GM19025 (cell line): ENCODE measurements around the gene CREG1.
"Not testable (repeated sequence)": the region's sequence is repeated elsewhere in the genome, so short reads cannot be mapped to it uniquely, and the experiment has no call there.

Experiments
- ATAC-seq: cut with Tn5 transposase; IDR thresholded peaks from one replicate; pipeline ENCODE4 v1.9.1; 2021; ENCODE audit warnings: mild to moderate bottlenecking, low read depth, moderate library complexity; ENCODE audit not compliant: unreplicated experiment

The CREG1 gene

DNA sequence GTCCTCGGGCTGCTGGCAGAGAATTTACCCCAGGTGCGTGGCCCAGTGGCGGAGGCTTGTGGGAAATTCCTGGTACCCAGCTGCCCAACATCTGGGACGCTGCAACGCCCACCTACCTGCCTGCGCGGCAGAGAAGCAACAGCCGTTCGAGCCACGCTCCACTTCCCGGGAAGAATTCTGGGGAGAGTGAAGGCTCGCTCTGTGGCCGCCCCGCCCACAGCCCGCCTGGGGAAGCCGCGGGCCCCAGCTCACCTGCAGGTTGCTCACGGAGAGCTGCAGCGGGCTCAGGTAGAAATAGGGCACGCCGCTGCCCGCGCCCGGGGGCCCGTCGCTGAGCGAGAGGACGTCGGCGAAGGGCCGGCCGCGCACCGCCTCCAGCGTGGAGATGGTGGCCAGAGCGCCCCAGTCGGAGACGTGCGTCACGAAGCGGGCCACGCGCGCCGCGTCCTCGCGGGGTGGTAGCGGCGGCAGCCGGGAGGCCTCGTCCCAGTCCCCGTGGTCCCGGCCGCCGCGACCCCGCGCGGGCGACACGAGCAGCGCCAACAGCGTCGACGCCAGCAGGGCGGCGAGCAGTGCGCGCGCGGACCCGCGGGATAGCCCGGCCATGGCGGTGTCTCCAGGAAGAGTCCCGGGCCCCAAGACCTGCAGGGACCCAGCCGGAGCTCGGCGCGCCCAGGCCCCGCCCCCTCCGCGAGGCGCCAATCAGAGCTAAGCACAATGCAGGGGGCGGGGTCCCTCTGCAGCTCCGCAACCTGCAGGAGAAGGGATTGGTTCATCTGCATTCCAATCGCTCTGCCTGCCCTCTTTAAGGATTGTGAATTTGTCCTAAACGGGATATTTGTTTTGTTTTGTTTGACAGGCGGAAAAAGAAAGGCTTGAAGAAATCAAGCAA lies at the start of gene CREG1:
Gene CREG1, minus strand, starts transcription at position 627 of the 892 bp plus-strand sequence.
- ATAC-seq: peak; percentile 99

DNA sequence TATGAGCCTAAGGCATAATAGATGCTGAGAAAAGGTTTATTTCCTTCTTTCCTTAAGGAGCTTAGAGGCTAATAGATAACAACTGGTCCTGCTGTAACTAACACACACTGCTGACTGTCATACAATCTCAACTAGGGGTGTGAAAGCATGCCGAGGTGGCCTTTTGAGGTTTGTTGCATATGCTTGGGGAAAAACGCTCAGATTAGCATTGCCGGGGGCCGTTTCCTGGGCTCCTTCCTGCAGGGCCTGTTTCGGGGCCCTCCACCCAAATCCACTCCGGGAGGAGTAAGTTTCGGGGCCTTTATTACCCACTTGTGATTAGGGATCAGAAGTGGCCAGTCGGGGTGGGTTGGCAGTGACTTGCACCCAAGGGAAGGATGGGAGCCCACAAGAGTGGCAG lies 49.3 kb upstream of the CREG1 start:
- ATAC-seq: no peak

DNA sequence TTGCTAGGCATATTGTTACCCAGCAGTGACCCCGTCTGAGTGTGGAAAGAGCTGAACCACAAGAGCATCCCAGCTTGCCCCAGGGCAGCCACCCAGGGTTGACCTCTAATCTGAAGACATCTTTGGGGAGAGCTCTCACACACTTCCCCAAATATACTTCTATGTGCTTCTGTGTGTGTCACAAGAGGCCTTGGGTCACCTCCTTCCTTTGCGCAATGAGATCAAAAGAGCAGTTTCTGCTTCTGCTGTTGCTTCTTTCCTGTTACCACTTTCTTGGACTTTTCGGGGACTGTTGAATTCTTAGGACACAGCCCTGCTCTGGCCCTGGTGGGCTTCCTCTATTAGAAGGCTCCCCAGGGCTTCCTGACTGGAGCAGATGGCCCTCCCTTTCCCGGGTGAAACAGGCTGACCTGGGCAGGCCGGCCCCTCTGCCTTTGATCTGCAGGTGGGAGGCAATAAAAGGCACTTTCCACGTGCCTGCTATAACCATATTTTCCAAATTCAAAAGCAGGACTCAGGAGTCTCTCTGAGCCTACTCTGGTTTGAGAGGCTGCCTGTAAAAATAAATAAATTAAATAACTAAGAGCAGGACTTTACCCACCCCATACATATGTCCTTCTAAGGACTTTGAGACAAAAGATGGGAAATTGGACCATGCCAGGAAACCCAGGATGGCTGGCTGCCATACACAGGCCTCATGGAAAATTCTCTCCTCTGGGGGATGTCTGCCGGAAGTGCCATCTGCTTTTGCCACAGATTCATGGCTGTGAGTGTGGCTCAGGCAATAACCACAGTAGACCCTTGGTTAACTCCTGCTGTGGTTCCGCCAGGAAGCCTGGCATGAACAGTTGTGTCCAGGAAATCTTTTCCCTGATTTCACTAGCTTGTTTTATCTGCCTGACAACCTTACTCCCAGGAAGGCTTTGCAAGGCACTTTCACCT lies 48.2 kb upstream of the CREG1 start:
- no peak for ATAC-seq

DNA sequence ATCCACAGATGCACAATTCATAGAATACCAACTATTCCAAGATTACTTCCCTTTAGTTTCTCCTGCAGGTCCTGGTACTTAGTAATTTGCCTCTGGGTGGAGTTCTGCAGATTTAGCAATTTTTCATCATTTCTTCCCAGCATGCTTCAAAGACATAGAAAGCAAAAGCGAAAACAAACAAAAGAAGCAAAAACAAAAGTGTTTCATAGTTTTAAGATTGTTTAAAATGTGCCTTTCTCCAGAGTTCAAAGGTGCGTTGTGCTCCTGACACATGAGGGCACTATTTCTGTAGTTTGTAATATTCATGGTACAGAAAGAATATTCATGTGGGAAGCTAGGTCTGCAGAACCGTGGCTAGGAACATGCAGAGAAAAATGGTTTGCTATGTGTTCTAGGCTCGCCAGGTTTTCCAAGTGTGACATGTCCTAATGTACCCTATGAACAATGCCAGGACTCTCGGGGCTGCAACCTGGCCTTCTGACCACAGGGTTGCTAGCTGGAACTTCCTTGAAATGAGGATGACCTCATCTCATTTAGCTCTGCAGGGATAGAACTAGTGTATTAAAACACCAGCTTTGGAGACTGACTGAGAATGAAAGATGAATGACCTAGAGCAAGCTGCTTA lies 46.5 kb upstream of the CREG1 start:
- no peak for ATAC-seq

DNA sequence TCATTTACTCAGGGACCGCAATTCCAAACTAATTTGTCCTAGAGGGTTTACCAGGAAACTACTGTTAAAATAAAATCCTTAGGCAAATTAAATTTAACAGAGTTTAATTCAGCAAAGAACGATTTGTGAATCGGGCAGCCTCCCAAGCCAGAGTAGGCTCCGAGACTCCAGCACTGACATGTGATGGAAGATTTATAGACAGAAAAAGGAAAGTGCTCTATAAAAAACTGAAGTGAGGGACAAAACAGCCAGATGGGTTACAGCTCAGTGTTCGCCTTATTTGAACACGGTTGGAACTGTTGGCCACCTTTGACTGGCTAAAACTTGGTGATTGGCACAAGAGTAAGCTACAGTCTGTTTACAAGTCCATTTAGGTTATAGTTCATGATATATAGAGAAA lies 41.3 kb upstream of the CREG1 start:
- no peak for ATAC-seq

DNA sequence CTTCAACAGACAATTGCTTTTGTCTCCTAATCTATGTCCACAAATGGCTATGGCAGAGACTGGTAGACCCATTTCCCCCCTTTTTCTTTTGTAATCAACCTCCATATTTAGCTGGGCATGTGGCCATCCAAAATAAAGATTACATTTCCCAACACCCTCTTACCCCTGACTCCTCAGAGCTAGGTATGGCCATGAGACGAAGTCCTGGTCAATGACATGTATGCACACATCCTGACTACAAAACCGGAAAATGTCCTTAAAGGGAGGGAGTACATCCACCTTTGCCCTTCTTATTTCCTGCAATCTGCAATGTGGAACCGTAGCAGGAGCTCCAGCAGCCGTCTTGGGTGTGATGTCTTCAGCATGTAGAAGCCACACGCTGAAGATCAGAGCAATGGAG lies 40.3 kb upstream of the CREG1 start:
- ATAC-seq: no peak

DNA sequence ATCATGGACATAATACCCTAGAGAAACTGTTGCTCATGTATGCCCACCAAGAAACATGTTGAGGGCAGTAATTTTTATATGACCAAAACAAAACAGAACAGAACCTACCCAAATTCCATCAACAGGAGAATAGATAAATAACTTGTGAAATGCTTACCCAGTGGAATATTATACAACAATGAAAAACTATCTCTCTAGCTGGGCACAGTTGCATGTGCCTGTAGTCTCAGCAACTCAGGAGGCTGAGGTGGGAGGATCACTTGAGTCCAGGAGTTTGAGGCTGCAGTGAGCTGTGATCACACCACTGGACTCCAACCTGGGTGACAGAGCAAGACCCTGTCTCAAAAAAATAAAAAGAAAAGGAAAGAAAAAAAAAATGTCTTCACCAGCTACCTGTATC lies 38.9 kb upstream of the CREG1 start:
- ATAC-seq: no peak

DNA sequence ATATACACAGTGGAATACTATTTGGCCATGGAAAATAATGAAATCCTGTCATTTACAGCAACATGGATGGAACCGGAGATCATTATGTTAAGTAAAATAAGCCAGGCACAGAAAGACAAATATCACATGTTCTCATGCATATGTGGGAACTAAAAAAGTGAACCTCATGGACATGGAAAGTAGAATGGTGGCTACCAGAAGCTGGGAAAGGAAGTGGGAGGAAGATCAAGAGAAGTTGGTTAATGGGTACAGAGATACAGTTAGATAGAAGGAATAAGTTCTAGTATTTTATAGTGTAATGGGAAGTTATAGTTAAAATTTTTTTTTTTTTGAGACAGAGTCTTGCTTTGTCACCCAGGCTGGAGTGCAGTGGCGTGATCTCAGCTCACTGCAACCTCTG lies 34.8 kb upstream of the CREG1 start:
- ATAC-seq: no peak

DNA sequence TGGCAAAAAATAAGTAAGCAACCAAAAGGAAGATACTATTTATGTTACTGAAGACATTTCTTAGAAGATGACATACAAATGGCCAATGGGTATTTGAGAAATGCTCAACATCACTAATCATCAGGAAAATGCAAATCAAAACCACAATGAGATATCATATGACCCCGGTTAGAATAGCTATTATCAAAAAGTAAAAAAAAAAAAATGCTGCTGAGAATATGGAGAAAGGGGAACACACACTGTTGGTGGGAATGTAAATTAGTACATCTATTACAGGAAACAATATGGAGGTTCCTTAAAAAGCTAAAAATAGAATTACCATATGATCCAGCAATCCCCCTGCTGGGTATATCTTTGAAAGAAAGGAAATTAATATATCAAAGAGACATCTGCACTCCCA lies 34.3 kb upstream of the CREG1 start:
- ATAC-seq: no peak

DNA sequence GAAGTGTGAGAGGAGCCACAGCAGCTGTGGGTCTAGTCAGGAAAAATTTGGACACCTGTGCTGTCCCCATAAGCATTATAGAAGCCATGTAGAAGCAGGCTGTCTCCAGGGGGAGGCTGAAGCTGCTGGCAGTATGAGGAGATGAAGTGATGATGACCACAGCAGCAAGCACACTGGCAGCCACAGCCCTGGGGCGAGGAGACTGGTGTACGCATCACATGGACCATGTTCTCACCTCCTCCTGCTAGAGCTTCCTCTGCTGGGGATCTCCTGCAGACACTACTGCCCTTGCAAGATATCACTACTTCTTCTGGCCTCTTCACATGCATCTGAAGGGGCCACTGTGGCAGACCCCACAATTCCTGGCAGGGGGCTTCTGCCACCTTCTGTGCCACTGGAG lies 33.8 kb upstream of the CREG1 start:
- ATAC-seq: no peak

DNA sequence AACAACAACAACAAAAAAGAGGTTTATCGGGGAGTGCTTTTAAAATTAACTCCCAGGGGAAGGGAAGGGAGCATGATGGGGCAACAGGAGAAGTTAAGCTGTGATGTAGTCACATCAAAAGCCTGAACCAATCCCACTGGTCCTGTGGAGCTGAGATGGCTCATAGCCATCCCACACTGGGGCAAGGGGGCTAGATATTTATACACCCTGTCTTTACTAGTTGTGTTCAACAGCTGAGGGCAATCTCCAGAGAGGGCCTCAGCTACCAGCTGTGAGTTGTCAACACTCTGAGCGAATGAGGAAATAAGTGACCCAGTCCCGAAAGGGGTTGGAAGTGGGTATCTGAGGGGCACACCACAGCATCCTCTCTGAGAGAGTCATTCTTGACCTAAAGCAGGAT lies 31.0 kb upstream of the CREG1 start:
- ATAC-seq: no peak

DNA sequence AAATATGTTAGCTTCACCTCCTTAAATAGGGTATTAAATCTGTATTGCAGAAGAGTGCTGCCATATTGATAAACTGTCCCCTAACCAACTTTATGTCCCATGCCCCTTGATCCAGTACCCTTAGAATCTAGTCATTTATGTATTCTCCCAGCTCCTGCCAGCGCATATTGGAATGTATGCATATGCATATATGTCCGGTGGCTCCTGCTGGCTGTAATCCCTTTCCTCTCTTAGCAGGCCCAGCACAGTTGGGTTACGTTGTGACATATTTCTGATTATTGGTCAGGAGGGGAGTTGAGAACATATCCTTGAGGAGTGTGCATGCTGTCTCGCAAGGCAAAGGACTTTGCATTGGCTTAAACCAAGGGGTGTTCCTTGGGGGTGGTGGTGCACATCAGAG lies 29.2 kb upstream of the CREG1 start:
- ATAC-seq: no peak

DNA sequence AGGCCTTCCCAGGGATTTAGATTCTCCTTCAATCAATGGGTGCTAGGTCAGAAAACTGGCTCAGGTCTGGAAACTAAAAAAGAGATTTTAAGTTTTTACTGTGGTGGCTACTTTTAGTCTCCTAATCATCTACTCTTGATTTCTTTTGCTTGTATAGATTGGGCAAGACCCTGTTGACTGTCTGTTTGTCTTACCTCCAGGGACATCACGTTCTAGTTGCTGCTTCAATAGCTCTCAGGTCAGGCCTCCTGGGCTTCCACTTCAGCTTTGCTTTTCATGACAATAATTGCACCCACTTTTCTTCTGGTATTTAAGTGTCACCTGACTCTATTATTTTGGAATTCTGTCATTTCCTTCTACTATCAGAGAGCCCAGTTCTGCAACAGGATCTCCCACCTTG lies 28.5 kb upstream of the CREG1 start:
- no peak for ATAC-seq

DNA sequence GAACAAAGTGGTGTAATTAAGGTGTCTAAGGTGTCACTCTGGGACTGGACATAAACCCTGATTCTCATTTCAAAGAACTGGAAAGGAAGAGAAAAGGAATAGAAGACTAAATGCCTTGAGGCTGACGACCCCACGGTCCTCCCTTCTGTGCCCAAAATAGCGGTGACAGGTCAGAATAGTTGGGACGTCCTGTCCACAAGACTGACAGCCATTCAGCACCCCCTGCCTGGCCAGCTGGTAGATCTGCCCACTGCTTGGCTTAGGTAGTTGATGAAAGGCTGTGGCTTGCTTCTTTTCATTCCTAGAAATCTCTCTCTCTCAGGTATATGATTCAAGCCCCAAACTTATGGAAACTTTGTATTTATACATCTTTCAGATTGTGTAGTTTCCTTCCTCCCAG lies 26.4 kb upstream of the CREG1 start:
- no peak for ATAC-seq

DNA sequence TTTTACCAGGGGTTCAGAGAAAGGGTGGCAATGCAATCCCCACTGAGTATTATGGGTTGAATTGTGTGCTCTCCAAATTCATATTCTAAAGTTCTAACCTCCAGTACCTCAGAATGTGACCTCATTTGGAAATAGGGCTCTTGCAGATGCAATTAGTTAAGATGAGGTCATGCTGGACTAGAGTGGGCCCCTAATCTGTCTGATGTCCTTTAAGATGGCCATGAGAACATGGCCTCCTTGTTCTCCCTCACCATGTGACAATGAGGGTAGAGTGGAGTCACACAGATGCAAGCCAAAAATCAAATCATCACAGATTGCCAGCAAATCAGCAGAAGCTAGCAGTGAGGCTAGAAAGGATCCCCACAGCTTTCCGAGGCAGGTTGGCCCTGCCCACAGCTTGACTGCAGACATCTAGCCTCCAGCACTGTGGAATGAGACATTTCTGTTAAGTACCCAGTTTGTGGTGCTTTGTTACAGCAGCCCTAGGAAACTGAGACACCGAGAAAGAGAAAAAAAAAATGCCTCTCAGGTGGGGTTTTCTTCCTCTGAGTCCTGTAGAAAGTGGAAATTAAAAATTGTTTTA lies 25.5 kb upstream of the CREG1 start:
- ATAC-seq: no peak

DNA sequence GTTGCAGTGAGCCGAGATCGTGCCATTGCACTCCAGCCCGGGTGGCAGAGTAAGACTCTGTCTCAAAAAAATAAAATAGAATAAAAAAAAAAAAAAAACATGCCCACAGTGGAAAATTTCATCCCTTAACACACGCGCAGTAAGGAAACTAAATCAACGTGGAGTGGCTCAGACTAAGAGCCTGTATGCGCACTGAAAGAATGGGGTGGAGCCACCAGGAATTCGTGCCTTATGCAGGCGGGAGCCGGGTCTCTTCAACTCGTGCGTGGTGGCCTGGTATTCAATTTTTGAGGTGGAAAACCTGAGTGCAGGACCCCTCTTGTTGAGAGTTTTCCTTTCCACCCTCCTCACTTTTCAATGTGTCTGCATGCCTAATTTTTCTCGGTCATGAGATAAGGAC lies 22.1 kb upstream of the CREG1 start:
- ATAC-seq: no peak

DNA sequence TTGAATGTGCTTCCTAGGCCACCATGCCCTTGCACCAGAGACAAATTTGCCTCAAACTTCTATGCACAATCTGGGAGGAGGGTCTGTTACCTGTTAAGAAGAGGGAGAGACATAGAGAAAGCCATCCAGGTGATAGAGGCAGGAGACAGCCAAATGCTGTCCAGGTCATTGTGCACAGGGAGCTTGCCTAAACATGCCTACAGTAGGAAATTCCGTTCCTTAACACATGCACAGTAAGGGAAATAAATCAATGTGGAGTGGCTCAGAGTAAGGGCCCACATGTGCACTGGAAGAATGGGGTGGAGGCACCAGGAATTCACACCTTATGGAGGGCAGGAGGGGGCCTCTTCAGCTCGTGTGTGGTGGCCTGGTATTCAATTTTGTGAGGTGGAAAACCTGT lies 19.5 kb upstream of the CREG1 start:
- no peak for ATAC-seq

DNA sequence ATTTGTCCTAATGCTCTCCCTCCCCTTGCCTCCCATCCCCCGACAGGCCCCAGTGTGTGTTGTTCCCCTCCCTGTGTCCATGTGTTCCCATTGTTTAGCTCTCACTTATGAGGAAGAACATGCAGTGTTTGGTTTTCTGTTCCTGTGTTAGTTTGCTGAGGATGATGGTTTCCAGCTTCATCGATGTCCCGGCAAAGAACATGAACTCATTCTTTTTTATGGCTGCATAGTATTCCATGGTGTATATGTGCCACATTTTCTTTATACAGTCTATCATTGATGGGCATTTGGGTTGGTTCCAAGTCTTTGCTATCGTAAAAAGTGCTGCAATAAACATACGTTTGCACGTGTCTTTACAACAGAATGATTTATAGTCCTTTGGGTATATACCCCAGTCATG lies 17.1 kb upstream of the CREG1 start:
- ATAC-seq: not testable (repeated sequence)

DNA sequence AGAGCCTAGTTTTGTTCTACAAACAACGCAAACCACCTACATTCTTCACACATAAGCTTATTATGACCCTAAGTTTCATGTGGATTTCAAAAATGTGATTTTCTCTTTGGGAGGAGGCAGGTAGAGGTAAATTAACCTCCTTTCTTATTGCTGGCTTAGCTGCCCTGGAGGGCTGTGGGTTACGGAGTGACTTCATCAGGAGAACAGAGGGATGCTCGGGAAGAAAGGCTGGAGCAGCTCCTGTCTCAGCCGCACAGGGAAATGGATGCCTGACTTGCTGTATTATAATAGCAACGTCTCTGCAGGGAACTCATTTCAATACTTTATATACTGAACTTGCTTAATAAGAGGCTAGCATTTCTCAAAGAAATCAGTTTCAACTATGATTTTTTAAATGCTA lies 14.1 kb upstream of the CREG1 start:
- no peak for ATAC-seq

DNA sequence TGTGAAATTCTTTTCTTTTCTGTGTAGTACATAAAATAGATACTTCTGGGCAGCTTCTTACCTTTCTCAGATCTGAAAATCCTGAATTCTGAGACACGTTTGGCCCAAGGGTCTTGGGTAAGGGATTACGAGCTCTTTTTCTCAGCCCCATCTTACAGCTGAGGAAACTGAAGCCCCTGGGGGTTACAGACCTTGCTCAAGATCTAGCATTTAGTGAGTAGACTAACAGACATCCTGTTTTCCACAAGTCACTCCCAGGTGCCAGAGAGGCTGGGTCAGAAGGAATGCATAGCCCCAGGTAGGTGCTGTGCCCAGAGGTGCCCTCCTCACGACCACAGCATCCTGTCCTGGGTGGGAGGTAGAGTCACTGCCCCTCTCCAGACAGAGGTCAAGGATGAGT lies 13.2 kb upstream of the CREG1 start:
- ATAC-seq: no peak

DNA sequence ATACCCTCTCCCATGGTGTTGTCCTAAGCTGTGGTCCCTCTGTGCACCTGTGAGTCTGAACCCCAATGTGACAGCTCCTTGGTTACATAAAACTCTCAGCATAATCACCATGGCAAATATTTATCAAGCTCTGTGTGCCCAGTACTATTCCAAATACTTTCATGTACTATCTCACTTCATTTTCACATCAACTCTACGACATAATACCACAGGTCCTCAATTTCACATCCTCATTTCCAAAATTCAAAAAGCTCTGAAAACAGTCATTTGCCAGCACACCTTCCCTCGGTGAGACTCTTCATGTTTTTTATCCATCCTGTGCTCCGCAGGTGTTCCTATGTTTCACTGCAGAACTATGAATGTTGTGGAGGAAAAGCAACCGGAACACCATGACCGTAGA lies 12.4 kb upstream of the CREG1 start:
- no peak for ATAC-seq
